GM21723 (cell line): Measurements from ENCODE around the gene FAM193A.
"Not testable (repeated sequence)": the region's sequence is repeated elsewhere in the genome, so short reads cannot be mapped to it uniquely, and the experiment has no call there.

Source experiments
- ATAC-seq: cut with Tn5 transposase; IDR thresholded peaks from one replicate; pipeline ENCODE4 v1.9.1; 2021; ENCODE audit warnings: mild to moderate bottlenecking, moderate library complexity; ENCODE audit not compliant: unreplicated experiment

The FAM193A gene

DNA sequence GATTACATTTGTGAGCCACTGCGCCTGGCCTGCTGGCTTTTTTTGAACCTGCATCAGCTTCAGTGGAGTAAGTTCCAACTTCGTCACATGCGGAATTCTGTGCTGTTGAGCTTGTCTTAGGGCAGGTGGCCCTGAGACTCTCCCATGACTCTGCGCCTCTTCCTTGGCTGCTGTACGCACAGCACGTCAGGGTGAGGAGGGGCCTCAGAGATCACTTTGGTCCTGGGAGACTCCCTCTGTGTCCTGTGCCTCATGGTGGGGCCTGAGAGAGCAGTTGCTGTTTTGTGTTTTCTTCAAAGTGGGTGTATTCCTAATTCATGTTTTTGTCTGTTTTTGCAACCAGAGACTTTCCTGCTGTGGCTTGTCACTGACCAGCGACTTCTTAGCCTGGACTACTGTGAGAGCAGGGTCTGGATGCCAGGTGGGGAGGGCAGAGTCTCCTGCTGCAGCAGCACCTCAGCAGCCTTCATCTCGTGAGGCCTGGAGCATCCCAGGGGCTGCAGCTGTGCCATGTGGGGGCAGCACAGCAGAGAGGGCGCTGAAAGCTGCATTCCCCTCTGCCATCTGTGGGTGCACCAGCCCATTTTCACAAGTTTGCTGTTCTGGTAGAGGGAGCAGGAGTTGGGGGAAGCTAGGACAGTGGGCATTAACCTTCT, 111.8 kb downstream of the FAM193A start:
- no peak for ATAC-seq

- ATAC-seq, result no peak
Measured at GRCh38 chr4:2649604-2650114, 113.2 kb downstream of the FAM193A start.

DNA sequence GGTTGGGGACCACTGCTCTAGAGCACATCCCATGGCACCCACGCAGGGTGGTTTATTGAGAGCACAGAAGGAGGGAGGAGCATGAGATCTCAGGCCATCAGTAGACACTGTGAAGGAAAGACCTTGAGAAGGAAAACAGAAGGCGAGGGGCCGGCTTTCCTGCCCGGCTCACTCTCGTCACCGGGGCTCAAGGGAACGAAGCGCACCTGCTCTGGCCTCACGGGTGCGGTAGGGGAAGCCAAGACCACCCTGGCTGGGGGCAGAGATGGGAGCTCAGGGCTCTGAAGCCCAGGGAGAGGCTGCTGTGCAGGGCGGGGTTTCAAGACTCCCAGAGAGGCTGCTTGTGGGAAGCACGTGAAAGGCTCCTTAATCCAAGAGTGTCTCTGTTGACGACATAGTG, 113.8 kb downstream of the FAM193A start:
- ATAC-seq, result no peak

GRCh38 chr4:2651546-2651945, 115.1 kb downstream of the FAM193A start:
- no peak for ATAC-seq

- no peak for ATAC-seq
Measured at GRCh38 chr4:2651998-2652397, 115.6 kb downstream of the FAM193A start.

DNA sequence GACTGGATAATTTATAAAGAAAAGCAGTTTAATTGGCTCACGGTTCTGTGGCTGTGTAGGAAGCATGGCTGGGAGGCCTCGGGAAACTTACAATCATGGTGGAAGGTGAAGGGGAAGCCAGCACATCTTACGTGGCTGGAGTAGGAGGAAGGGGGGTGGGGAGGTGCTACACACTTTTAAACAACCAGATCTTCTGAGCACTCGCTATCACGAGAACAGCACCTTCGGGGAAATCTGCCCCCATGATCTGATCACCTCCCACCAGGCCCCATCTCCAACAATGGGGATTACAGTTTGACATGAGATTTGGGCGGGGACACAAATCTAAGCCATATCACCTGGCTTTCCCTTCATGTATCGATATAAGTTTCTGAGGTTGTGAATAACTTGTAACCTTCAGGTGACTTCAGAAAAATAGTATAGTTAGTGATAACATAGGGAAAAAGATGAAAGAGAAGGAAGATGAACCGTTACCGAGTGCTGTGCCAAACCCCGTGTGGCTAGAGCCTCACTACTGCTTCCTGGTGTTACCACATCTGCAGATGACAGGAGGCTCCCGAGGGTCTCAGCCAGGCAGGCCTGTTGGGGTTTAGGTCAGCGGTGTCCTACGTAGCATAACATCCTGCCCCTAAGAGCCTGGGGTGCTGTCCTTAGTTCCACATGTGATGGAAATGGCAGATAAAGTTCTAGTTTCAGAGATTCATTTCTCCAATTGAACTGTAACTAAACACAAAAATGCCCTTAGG, 116.1 kb downstream of the FAM193A start:
- ATAC-seq, result no peak

DNA sequence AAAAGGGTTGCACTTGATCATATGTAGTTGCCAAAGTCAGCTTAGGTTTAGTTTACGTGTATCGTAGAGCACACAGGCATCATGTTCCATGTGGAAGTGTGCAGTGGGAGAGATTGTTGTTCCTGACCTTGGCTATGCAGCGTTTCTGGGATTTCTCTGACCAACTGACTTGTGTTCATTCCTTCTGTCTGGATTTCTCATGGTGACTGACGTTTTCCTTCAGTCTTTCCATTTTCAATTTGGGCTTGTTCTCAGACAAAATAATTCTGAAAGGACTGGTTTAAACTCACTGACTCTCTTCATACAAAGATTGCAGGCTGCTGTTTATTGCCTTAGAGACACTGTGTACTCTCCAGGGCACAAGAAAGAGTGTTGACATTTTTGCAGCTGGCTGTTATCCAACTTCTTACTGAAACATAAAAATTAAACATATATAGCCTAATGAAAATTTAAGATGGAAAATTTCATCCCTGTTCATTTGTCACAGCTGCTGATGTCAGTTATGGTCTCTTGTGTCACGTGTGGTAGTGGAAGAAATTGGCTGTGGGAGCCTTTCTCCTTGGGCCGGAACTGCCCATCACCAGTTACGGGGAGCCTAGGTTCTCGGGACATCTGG, 124.3 kb downstream of the FAM193A start:
- ATAC-seq, result no peak

DNA sequence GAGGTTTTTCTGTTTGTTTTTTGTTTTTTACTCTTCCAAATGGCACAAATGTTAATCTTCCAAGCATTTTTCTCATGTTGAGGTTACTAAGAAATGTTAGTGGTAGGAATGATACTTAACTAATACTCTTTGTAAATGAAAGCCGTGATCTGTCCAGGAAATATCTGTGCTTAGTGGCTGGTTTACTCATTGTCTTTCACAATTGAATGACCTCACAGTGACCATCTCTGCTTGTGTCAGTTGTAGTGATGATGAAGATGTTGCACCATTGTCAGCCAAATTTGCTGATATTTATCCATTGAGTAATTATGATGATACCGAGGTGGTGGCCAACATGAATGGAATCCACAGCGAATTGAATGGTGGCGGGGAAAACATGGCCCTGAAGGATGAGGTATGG, 126.2 kb downstream of the FAM193A start:
- ATAC-seq, result no peak

DNA sequence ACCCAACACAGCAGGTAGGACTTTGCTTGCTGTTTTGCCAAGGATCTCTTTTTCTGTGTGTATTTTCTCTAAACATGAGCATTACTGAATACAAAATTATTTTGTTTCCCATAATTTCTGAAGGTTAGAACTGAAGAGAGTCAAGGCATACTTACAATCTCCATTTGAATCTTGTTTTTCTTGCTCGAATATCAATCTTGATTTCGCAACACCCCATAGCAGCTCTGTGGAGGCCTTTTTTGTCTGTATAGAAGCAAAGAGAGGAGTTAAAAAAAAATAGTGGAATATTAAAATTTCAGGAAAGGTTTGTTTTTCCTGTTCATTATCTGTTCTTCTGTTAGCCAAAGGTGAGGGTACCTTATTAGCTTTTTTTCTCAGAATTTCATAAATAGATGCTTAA, 126.8 kb downstream of the FAM193A start:
- no peak for ATAC-seq

DNA sequence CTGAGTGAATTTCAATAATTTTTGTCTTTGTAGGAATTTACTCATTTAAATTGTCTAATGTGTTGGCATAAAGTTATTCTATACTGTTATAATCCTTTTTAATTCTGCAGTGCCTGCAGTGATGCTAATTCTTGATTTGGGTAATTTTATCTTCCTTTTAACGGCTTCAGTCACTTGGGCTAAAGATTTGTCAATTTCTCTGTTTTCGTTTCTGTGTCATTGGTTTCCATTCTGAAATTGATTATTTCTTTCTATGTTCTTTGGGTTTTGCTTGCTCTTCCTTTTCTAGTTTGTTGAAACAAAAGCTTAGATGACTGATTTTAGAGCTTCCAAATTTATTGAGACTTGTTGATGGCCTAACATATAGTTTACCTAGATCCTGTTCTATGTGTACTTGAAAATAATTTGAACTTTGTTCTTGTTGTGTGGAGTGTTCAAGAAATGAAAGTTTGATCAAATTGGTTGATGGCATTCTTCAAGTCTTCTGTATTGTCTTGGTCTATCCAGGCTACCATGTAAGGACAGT, 130.3 kb downstream of the FAM193A start:
- no peak for ATAC-seq

DNA sequence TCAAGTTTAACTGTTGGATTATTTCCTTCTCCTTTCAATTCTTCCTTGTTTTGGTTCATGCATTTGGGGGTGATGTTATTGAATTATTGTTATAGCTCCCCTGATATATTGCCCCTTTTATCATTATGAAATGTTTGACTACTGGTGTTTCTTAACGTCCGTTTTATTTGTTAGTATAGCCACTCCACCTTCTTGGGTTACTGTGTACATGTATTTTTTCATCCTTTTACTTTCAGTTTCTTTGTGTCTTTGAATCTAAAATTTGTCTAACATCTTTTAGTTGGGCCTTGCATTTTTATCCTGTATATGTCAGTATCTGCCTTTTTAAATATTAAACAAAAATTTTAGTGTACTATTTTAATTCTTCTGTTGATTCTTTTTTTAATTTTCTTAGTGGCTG, 131.0 kb downstream of the FAM193A start:
- no peak for ATAC-seq

- no peak for ATAC-seq
Measured at GRCh38 chr4:2671267-2671895, 134.9 kb downstream of the FAM193A start.

GRCh38 chr4:2672082-2672481, 135.6 kb downstream of the FAM193A start:
- no peak for ATAC-seq

- no peak for ATAC-seq
Measured at GRCh38 chr4:2672700-2673099, 136.3 kb downstream of the FAM193A start.

DNA sequence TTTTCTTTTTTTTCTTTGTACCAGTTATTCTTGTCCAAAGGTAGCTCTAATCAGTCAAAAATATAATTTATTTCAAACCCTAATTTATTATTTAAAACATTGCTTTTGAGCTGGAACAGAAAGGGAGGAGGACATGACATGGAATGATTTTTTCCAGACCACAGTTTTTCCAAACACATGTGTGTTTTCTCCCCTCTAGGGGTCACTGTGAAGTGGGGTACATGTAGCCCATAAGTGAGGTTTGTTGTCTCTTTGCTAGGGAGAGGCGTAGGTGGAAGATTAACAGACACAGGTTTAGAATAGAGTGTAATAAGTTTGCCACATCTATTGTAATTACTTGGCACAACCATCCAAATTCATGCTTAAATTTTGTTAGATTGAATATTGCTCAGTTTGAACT, 136.7 kb downstream of the FAM193A start:
- ATAC-seq, result no peak

DNA sequence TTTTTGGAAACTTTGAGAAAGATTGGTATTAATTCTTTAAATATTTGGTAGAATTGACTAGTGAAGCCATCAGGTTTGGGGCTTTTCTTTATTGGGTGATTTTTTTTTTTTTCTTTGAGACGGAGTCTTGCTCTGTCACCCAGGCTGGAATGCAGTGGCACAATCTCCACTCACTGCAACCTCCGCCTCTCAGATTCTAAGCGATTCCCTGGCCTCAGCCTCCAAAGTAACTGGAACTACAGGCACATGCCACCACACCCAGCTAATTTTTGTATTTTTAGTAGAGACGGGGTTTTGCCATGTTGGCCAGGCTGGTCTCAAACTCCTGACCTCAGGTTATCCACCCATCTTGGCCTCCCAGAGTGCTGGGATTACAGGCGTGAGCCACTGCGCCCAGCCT, 143.3 kb downstream of the FAM193A start:
- not testable (repeated sequence) for ATAC-seq

- ATAC-seq, result no peak
Measured at GRCh38 chr4:2684486-2684885, 148.0 kb downstream of the FAM193A start.

DNA sequence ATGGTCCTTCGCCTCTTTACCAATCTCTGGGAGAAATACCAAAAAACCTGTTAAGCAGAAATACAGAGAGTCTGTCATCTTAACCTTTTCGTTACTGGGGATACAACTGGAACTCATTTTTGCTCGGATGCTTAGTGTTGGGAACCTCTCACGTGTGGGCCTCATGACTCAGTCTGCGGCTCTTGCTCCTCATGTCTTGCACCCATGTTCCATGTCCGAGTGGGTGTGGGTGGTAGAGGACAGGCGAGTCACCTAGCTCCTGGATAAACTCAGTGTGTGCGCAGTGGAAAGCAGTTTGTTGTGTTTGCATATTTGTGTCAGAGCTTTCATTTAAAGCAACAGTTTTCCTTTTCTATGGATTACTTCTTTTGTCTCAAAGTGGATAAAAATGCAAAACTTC, 149.1 kb downstream of the FAM193A start:
- no peak for ATAC-seq

DNA sequence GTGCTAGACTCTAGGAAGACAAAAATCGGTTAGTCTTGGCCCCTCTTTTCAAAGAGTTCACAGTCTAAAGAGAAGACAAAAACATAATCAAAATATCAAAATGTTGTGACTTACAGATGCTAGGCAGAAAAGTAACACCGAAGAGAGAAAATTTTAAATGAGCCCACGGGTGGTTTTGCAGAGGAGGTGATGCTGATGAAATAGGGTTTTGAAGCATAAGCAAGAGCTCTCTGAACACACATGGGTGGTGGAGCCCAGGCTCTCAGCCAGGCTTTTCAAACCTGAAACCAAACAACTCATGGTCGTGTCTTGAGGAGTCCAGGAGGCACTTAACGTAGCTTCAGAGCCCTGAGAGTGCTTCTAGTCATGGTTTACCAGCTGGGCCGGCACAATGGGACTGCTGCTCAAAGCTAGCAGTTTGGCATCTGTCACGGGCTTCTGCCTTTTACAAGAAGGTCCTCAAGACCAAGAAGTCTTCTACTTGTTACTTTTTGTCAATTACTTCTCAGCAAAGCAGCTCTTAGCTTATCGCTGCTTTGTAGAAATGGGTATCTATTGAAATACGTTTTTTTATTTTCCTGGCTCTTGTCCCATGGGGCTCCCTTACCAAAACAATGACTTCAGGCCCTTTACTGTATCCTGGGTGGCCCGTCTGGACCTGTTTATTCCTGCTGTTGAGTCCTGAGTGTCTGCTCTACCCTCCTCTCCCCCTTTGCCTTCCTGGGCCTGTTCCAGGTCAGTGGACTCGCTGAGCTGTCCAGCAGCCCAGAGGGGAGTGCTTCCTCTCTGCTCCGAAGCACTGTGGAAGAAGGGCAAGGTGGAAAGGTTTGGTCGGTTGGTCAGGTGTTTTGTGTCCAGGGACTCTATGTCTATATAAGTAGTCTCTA, 150.2 kb downstream of the FAM193A start:
- no peak for ATAC-seq

GRCh38 chr4:2688281-2688680, 151.8 kb downstream of the FAM193A start:
- no peak for ATAC-seq
